Epidermal melanocyte (primary cell): Measurements from ENCODE around the gene CD6.

Source experiments
- DNase-seq: peaks from one replicate; pipeline ENCODE4 v3.0.0; 2011; ENCODE audit warnings: low spot score; ENCODE audit not compliant: insufficient read length

The CD6 gene, protein sequence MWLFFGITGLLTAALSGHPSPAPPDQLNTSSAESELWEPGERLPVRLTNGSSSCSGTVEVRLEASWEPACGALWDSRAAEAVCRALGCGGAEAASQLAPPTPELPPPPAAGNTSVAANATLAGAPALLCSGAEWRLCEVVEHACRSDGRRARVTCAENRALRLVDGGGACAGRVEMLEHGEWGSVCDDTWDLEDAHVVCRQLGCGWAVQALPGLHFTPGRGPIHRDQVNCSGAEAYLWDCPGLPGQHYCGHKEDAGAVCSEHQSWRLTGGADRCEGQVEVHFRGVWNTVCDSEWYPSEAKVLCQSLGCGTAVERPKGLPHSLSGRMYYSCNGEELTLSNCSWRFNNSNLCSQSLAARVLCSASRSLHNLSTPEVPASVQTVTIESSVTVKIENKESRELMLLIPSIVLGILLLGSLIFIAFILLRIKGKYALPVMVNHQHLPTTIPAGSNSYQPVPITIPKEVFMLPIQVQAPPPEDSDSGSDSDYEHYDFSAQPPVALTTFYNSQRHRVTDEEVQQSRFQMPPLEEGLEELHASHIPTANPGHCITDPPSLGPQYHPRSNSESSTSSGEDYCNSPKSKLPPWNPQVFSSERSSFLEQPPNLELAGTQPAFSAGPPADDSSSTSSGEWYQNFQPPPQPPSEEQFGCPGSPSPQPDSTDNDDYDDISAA

DNA sequence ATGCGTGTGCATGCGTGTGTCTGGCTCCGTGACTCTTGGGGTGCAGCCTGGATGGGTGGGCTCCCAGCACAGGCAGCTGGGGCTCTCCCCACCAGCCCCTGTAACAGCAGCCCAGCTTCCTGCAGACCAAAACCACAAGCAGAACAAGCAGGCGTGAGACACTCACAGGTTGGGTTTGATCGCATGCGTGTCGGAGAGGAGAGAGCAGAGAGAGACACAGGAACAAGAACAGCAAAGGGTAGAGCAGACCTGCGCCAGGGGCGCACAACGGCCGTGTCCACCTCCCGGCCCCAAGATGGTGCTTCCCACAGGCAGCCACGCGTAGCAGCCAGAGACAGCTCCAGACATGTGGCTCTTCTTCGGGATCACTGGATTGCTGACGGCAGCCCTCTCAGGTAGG is at the start of gene CD6:
Gene CD6 (plus strand): TSS at position 161 of the 400 bp plus-strand sequence. CDS start 186 bp downstream, at position 347.
- DNase-seq: no peak

DNA sequence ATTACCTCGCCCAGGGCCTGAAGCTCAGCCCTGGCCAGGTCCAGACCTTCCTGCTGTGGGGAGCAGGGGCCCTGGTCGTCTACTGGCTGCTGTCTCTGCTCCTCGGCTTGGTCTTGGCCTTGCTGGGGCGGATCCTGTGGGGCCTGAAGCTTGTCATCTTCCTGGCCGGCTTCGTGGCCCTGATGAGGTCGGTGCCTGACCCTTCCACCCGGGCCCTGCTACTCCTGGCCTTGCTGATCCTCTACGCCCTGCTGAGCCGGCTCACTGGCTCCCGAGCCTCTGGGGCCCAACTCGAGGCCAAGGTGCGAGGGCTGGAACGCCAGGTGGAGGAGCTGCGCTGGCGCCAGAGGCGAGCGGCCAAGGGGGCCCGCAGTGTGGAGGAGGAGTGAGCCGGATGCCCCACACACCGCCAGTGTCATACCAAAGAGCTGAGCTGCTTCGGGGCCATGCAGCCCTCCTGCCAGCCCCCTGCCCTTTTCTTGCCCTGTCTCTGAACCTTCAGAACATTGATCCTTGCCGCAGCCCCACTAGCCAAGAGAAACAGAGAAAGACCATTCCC is 49.6 kb upstream of the CD6 start:
- no peak for DNase-seq

DNA sequence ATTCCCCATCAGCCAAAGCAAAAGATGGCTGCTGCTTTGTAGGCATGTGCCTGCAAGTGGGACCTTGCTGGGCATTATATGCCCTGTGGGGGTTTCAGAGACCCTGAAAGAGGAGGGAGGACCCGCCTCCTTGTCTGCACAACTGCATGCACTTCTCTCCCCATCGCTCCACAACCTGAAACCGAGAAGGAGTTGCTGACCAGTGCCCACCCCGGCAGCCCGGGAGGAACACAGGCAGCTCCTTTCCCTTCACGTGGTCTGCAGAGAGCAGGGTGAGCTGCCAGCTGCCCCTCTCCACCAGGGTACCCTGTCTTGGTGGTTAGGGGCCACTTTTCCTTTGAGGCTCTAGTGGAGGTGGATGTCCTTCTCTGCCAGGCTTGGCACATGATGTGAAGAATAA is 48.6 kb upstream of the CD6 start:
- no peak for DNase-seq

DNA sequence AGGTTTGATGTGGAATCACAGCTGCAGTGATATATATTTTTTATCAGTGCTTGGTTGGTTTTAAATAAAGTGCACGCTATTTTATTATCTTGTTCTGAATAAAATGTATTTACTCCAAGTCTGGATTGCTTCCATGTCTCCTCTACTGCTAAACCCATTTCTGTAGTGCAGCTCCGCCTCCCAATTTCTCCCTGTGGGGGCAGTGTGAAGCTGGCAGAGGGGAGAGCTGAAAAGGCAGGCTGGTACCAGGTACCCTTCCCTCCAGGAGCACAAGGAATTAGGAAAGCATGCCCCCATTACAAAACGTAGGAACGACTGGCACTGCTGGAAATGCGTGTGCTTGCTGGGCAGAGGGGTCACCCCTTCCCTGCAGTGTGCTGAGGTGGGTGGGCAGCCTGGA is 48.2 kb upstream of the CD6 start:
- DNase-seq: no peak

DNA sequence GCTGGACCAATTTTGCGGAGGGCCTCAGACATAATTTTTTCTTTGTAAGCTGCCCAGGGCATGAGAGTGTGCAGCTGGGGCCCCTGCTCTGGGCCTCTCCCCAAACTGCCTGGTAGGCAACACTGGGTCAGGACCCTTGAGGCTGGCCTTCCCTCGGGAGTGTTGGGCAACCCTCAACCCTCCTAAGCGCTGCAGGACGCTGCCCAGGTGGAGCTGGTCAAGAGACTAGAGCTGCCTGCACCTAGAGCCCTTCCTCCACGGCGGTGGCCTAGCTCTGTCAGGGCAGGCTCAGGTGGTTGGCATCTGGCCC is 47.7 kb upstream of the CD6 start:
- DNase-seq: no peak

DNA sequence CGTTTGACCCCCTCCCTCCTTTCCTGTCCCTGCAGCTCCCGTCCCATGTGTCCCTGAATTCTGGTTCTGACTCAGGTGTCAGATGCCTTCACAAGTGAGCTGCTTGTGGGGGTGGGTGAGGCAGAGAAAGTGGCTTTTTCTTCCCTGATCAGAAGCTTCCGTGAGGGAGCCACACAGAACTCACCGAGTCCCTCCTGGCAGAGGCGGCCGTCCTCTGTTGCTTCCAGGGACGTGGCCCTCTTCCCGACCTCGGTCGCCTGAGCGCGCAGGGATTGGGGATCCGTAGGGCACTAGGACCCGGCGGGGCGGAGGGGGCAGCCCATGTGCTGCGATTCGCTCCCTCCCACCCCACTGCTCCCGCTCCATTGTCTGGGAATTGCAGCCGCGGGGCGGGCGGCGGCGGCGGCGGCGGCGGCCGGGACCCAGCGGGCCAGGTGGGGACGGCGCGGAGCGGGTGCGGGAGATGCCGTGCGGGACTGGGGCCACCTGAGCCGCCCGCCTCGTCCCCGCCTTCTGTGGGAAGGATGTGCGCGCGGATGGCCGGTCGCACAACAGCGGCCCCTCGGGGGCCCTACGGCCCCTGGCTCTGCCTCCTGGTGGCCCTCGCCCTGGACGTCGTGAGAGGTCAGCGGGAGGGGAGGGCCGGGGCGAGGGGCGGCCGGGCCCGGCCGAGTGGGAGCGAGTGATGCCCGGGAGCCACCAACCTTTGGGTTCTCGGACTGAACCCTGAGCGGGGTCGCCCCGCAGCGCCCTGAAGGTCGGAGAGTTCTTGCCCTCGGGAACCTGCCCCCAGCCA is 47.2 kb upstream of the CD6 start, which contains the start of gene TMEM132A:
Gene TMEM132A (plus strand): TSS at position 351 of the 796 bp plus-strand sequence. CDS start 174 bp downstream, at position 525.
- DNase-seq: peak; percentile 95

DNA sequence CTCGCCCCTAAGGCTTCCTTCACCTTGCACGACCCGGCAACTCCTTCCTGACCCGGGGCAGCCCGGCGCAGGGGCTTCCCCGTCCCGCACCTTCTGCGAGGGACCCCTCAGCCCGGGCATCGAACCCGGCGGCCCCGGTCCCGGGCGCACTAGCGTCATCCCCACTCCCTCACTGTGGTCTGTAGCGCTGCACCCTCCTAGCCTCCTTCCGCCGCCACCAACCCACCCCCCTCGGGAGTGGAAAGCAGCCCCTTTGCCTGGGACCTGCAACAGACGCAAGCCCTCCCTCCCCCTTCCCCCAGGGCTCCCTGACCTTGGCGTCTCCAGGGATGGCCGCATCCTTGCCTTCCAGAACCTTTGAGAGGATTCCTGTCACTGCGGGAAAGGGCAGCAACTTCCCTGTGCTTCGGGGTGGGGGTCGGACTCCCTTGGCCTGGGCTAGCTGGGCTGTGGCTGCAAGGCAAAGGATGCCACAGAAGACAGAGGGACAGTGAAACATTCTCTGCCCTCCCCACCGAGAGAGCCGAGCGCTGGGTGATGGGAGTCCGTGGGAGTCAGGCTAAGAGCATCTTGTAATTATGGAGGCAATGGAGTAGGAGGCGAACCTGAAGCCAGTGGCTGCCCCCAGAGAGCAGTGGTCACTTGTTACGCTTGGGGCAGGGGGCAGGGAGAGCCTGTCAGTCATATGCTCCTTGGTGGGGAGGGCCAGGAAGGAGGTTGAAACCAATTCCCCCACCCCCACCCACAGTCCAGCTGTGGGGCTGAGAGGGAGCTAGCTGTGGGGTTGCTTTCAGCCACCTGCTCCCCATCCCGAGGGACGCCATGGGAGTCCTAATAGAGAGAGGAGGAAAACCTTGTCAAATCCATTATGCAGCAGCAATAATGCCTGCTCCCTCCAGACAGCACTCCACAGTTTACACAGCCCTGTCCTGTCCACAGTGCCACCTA is 46.3 kb upstream of the CD6 start:
- no peak for DNase-seq

DNA sequence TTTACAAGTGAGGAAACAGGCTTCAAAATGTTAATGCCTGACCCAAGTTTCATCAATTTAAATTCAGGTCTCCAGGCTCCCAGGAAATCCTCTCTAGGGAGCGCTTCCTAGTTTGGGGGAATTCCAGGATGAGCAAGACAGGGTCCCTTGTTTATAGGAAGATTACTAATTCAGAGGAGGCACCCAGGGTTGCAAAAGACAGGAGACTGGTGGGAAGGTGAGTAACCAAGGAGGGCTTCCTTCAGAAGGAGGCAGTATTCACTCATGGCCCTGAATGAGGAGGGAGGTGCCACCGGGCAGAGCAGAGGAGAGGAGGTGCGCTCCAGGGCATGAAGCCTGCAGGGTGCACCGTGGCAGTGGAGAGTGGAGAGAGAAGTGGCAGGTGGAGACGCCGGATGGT is 45.6 kb upstream of the CD6 start:
- no peak for DNase-seq

DNA sequence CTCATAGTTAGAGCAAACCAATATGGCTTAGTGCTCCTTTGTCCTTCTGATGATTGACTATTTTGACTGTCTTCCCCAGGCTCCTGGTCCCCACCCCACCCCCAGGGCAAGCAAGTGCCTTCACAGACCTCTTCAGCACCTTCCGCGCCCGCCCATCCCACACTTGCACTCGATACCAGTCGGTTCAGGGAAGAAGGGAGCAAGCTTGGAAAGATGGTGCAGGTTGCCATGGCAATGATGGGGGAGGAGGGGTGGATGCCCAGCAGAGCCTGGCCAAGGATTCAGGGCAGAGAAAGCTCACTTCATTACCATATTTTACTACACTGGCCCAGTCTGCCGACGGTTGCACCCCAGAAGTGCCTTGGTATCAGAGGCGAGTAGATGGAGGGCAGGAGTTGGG is 45.0 kb upstream of the CD6 start:
- no peak for DNase-seq

DNA sequence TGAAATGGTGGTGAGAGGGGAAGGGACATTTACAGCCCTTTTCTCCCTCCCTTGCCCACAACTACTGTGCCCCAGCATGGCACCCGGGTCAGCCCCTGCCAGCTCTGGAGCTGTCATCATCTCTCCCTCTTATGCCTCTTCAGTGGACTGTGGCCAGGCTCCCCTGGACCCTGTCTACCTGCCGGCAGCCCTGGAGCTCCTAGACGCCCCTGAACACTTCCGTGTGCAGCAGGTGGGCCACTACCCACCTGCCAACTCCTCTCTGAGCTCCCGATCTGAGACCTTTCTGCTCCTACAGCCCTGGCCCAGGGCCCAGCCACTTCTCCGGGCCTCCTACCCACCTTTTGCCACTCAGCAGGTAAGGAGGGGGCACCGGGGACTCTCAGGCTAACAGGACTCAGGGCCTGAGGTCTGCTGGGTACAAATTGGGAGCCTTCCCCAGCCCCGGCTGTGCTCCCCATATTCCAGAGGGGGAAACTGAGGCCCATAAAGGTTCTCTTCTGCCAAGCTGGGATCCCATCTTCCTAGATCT is 44.4 kb upstream of the CD6 start:
- no peak for DNase-seq

DNA sequence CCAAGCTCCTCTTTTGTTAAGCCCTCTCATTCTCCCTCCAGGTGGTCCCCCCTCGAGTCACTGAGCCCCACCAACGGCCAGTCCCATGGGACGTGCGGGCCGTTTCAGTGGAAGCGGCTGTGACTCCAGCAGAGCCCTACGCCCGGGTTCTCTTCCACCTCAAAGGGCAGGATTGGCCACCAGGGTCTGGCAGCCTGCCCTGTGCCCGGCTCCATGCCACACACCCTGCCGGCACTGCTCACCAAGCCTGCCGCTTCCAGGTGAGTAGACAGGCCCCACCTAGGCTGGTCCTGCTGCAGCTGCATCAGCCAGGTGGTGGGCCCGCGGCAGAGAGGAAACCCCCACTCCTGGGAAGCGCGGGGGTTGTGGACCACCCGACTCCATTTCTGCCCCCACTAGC is 43.9 kb upstream of the CD6 start:
- no peak for DNase-seq

DNA sequence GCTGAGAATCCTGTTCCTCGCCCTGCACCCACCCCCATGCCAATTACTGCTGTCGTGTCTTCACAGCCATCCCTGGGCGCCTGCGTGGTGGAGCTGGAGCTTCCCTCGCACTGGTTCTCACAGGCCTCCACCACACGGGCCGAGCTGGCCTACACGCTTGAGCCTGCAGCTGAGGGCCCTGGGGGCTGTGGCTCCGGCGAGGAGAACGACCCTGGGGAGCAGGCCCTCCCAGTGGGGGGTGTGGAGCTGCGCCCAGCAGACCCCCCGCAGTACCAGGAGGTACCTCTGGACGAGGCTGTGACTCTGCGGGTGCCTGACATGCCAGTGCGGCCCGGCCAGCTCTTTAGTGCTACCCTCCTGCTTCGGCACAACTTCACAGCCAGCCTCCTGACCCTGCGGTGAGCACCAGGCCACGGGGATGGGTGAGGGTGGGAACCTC is 42.9 kb upstream of the CD6 start:
- no peak for DNase-seq

DNA sequence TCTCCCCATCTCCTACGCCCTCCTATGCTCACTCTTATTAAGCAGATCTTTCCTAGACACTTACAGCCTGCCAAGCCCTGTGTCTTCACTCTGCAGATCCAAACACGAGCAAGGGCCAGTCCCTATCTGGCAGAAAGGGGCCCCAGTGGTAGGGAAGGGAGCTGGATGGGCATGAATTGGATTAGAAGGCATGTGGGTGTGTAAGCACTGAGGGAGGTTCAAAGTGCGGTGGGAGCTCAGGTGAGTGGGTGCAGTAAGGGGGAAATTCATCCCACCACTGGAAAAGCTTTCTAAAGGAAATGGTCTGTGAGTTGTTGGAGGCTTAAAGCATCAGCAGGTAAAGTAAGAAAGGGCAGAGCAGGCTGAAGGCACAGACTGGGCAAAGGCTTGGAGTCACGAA is 41.7 kb upstream of the CD6 start:
- DNase-seq: no peak

DNA sequence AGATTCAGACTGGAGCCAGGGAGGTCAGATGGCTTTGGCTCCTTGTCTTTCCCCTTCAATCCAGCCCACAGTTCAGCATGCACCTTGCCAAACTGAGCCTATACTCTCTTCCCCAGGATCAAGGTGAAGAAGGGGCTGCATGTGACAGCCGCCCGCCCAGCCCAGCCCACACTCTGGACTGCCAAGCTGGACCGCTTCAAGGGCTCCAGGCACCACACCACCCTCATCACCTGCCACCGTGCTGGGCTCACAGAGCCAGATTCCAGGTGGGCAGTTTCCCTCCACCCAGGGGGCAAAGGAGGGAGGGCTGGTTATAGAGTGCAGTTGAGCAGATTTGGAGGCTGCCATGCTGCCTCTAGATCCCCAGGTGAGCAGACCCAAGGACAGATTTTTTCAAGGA is 41.1 kb upstream of the CD6 start:
- no peak for DNase-seq

DNA sequence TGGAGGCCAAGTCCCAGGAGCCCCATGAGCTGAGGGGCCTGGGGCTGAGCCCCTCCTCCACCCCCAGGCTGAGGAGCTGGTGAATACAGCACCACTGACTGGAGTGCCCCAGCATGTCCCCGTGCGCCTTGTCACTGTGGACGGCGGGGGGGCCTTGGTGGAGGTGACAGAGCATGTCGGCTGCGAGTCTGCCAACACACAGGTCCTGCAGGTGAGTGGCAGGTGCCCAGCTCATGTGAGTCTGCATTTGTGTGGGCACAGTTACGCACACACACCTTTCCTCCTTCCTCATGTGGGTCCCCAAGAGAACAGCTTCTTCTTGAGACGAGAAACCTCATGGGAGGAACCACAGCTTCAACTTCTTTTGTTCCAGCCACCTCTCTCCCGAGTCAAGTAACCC is 39.6 kb upstream of the CD6 start:
- DNase-seq: no peak

DNA sequence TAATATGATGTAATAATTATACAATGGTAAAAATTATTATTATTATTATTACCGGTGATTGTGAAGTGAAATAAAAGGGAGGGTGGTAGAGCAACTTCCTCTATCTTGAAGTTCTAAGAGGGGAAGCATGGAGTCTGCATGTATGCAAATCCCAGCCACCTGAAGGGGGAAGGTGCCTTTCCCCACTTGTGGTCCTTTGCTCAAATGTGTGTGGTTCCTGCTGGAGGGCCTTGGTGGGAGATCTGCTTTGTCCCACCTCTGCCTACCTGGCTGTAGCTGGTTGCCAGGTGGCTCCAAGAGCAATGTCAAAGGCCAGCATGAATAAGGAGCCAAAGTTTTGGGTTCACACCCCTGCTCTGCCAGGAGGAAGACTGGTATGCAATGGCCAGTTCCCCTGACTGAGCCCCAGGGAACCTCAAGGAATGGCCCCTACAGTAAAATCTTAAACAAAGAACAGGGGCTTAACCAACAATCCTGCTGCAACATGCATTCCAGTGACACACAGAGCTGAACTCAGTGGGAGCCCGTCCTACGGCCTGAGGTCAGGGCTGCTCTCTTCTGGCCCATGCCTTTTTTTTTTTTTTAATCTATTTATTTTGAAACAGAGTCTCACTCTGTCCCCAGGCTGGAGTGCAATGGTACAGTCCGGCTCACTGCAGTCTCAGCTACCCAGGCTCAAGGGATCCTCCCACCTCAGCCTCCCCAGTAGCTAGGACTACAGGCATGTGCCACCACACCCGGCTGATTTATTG is 38.7 kb upstream of the CD6 start:
- no peak for DNase-seq

DNA sequence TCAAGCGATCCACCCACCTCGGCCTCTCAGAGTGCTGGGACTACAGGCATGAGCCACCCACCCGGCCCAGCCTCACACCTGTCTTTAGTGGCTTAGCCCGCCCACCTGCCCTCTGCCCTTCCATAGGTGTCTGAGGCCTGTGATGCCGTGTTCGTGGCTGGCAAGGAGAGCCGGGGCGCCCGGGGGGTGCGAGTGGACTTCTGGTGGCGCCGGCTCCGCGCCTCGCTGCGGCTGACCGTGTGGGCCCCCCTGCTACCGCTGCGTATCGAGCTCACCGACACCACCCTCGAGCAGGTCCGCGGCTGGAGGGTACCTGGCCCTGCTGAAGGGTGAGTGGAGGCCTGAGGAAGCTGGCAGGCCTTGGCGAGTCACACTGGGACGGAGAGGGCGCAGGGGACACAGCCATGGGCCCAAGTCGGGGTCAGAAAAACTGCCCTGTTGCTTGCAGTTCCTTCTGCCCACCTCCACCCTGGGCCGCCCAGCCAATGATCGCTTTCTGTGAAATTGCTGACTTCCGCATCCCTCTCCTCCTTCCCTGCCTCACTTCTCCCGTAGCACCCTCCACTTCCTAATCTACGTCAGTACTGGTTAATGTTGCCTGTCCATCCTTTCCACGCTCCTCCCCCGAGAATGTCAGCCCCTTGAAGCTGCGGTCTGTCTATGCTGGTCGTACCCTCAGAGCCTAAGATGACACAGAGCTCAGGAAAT is 37.9 kb upstream of the CD6 start:
- DNase-seq: no peak

DNA sequence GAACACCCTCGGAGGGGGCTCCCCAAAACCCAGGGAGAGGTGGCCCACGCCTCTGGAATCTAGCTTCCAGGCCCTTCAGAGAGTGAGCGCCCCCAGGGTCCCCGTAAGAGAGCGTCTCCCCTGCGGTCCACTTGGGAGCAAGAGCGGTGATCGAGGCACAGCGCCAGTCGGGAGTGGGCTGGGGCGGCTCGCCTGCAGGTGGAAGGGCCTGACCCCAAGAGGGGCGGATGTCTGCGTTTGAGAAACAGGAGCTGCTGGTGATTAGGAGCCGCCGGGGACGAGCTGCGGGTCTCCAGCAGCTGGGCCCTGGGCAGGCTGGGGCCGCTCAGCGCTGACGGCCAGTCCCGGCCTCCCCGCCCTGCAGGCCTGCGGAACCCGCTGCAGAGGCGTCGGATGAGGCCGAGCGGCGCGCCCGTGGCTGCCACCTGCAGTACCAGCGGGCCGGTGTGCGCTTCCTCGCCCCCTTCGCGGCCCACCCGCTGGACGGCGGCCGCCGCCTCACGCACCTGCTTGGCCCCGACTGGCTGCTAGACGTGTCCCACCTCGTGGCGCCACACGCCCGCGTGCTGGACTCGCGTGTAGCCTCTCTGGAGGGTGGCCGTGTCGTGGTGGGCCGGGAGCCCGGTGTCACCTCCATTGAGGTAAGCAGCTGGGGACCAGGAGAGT is 37.2 kb upstream of the CD6 start:
- no peak for DNase-seq
